NCI-H1092 treated with DMSO at 0.1 percent for 48 hours (cell line): ENCODE data around the gene MAP3K20.

Experiments used
- DNase-seq: peaks from one replicate; lab custom pipeline; 2025; lab: John Stamatoyannopoulos, UW

The MAP3K20 gene

GRCh38 chr2:173204316-173204715 lies 128.7 kb downstream of the MAP3K20 start:
- DNase-seq = no peak

GRCh38 chr2:173205375-173205774 lies 129.7 kb downstream of the MAP3K20 start:
- DNase-seq = no peak

GRCh38 chr2:173207124-173207523 lies 131.5 kb downstream of the MAP3K20 start:
- peak; percentile 10 for DNase-seq

GRCh38 chr2:173210270-173211196 lies 134.9 kb downstream of the MAP3K20 start:
- DNase-seq = peak; percentile 76

- DNase-seq = no peak
These were observed 137.5 kb downstream of the MAP3K20 start for GRCh38 chr2:173213181-173213580.

- DNase-seq = no peak
These were observed 138.6 kb downstream of the MAP3K20 start for GRCh38 chr2:173214213-173214612.

- DNase-seq = no peak
These were observed 139.7 kb downstream of the MAP3K20 start for GRCh38 chr2:173215316-173215715.

GRCh38 chr2:173216051-173216450 lies 140.4 kb downstream of the MAP3K20 start:
- no peak for DNase-seq

- no peak for DNase-seq
These were observed 141.0 kb downstream of the MAP3K20 start for GRCh38 chr2:173216668-173217067.

- DNase-seq = no peak
These were observed 141.6 kb downstream of the MAP3K20 start for GRCh38 chr2:173217116-173217840.

- DNase-seq = peak; percentile 7
These were observed 142.8 kb downstream of the MAP3K20 start for GRCh38 chr2:173218326-173219056.

GRCh38 chr2:173221132-173221695 lies 145.6 kb downstream of the MAP3K20 start:
- DNase-seq = no peak

- peak; percentile 2 for DNase-seq
These were observed 146.4 kb downstream of the MAP3K20 start for GRCh38 chr2:173221937-173222594.

- no peak for DNase-seq
These were observed 148.2 kb downstream of the MAP3K20 start for GRCh38 chr2:173223871-173224270.

GRCh38 chr2:173226899-173227698 lies 151.5 kb downstream of the MAP3K20 start:
- DNase-seq = peak; percentile 60

GRCh38 chr2:173229086-173229485 lies 153.4 kb downstream of the MAP3K20 start:
- no peak for DNase-seq

GRCh38 chr2:173230181-173230580 lies 154.5 kb downstream of the MAP3K20 start:
- DNase-seq = no peak

GRCh38 chr2:173231042-173231441 lies 155.4 kb downstream of the MAP3K20 start:
- DNase-seq = peak; percentile 97

GRCh38 chr2:173231465-173231864 lies 155.8 kb downstream of the MAP3K20 start:
- DNase-seq = no peak

GRCh38 chr2:173232956-173233744 lies 157.5 kb downstream of the MAP3K20 start:
- DNase-seq = no peak
